Measurements from ENCODE around the gene GLI1. TPM values are rescaled to one million over a fixed set of nuclear protein-coding genes. Genes with fewer than 3 reads are reported as not detected.
A peak's percentile ranks its signal among the peaks of the same experiment; 100 is the strongest.
"Not testable (repeated sequence)": the region's sequence is repeated elsewhere in the genome, so short reads cannot be mapped to it uniquely, and the experiment has no call there.

GLI1 gene
- 5.2 TPM for total RNA-seq

DNA sequence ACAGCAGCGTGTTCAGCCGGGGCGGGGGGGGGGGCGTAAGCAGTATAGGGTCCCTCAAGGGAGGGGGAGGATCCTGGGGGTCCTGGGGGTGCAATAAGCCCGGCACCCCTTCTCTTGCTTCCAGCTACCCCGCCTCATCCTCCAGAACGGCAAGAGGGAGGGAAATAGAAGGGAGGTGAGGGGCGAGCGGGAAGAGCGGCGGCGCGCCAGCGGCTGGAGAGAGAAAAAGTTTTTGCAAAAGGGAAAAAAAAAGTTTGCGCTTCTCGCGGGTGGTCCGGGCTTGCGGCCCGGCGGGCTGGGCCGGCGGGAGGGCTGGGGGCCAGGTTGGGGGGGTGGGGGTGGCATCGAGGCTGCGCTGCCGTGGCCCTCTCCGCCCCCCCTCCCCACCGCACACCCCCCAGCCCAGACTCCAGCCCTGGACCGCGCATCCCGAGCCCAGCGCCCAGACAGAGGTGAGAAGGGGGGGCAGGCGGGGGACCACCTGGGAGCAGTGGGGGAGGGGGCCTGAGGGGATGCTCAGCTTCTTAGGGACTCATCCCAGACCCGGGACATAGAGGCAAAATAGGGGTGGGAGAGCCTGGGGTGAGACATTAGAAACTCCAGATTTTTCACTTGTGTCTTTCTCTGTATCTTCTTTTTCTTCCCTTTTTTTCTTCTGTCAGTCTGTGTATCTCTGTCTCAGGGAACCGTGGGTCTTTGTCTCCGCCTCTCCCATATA is at the start of gene GLI1:
Gene GLI1 (plus strand): TSS at position 36 of the 718 bp plus-strand sequence. CDS start 3,907 bp downstream, outside the sequence.
- Histone ChIP-seq H3K4me3 (ENCODE audit: low read length in 3 of 3) (peak within 1 kb of the TSS; percentile 91 to 92 (median 92)), H3K9me3 (ENCODE audit: control insufficient read depth in 3 of 3, low read length in 3 of 3) (no peaks in the 10 kb centered on the region), H3K27ac (ENCODE audit: low read depth, low read length) (peak within 1 kb of the TSS; percentile 34), H3K9ac (ENCODE audit: low read depth in 1 of 3, low read length in 3 of 3) (peak within 1 kb of the TSS; percentile 75 to 84 (median 79)), H3K27me3 (ENCODE audit: control insufficient read depth in 3 of 3, insufficient read depth in 3 of 3, low read length in 3 of 3) (peaks cover 6 to 16% (median 10%) of the 10 kb centered on the region in 3 donors), H3K4me1 (ENCODE audit: control insufficient read depth in 3 of 3, insufficient read depth in 3 of 3, low read length in 3 of 3) (peaks cover 43 to 54% (median 49%) of the 10 kb centered on the region in 3 donors), H3K36me3 (ENCODE audit: control insufficient read depth in 3 of 3, insufficient read depth in 3 of 3, low read length in 3 of 3) (no peaks in the 10 kb centered on the region)

- no peak overlapping the region for H3K9ac ChIP-seq (ENCODE audit: low read depth in 1 of 3, low read length in 3 of 3)
- H3K4me3 ChIP-seq (ENCODE audit: low read length in 3 of 3), result no peak overlapping the region
- peaks cover 0 to 3% (median under 1%) of the 10 kb centered on the region in 3 donors for H3K4me1 ChIP-seq (ENCODE audit: control insufficient read depth in 3 of 3, insufficient read depth in 3 of 3, low read length in 3 of 3)
- H3K27me3 ChIP-seq (ENCODE audit: control insufficient read depth in 3 of 3, insufficient read depth in 3 of 3, low read length in 3 of 3), result no peaks in the 10 kb centered on the region
- H3K9me3 ChIP-seq (ENCODE audit: control insufficient read depth in 3 of 3, low read length in 3 of 3), result no peaks in the 10 kb centered on the region
- no peak overlapping the region for H3K27ac ChIP-seq (ENCODE audit: low read depth, low read length)
- H3K36me3 ChIP-seq (ENCODE audit: control insufficient read depth in 3 of 3, insufficient read depth in 3 of 3, low read length in 3 of 3), result peaks cover 0 to 1% (median 0%) of the 10 kb centered on the region in 3 donors
These were observed 49.1 kb upstream of the GLI1 start for GRCh38 chr12:57410534-57410933.

- not testable (repeated sequence) for H3K27ac ChIP-seq (ENCODE audit: low read depth, low read length); H3K4me1 ChIP-seq (ENCODE audit: control insufficient read depth in 3 of 3, insufficient read depth in 3 of 3, low read length in 3 of 3); H3K9me3 ChIP-seq (ENCODE audit: control insufficient read depth in 3 of 3, low read length in 3 of 3); H3K4me3 ChIP-seq (ENCODE audit: low read length in 3 of 3); H3K9ac ChIP-seq (ENCODE audit: low read depth in 1 of 3, low read length in 3 of 3); H3K27me3 ChIP-seq (ENCODE audit: control insufficient read depth in 3 of 3, insufficient read depth in 3 of 3, low read length in 3 of 3); H3K36me3 ChIP-seq (ENCODE audit: control insufficient read depth in 3 of 3, insufficient read depth in 3 of 3, low read length in 3 of 3)
These were observed 45.4 kb upstream of the GLI1 start for GRCh38 chr12:57414160-57414559.

- Histone ChIP-seq H3K27me3 (ENCODE audit: control insufficient read depth in 3 of 3, insufficient read depth in 3 of 3, low read length in 3 of 3) (no peaks in the 10 kb centered on the region), H3K27ac (ENCODE audit: low read depth, low read length) (no peak overlapping the region), H3K4me1 (ENCODE audit: control insufficient read depth in 3 of 3, insufficient read depth in 3 of 3, low read length in 3 of 3) (peaks cover 2 to 5% (median 3%) of the 10 kb centered on the region in 3 donors), H3K36me3 (ENCODE audit: control insufficient read depth in 3 of 3, insufficient read depth in 3 of 3, low read length in 3 of 3) (peaks cover 0 to 1% (median 0%) of the 10 kb centered on the region in 3 donors), H3K9ac (ENCODE audit: low read depth in 1 of 3, low read length in 3 of 3) (no peak overlapping the region), H3K9me3 (ENCODE audit: control insufficient read depth in 3 of 3, low read length in 3 of 3) (no peaks in the 10 kb centered on the region), H3K4me3 (ENCODE audit: low read length in 3 of 3) (no peak overlapping the region)
These were observed 44.5 kb upstream of the GLI1 start for GRCh38 chr12:57415088-57415487.

GRCh38 chr12:57416039-57416996 is 43.3 kb upstream of the GLI1 start:
- Histone ChIP-seq H3K27ac (ENCODE audit: low read depth, low read length) (no peak overlapping the region), H3K27me3 (ENCODE audit: control insufficient read depth in 3 of 3, insufficient read depth in 3 of 3, low read length in 3 of 3) (no peaks in the 10 kb centered on the region), H3K9me3 (ENCODE audit: control insufficient read depth in 3 of 3, low read length in 3 of 3) (no peaks in the 10 kb centered on the region), H3K4me1 (ENCODE audit: control insufficient read depth in 3 of 3, insufficient read depth in 3 of 3, low read length in 3 of 3) (peaks cover 2 to 10% (median 3%) of the 10 kb centered on the region in 3 donors), H3K9ac (ENCODE audit: low read depth in 1 of 3, low read length in 3 of 3) (no peak overlapping the region), H3K4me3 (ENCODE audit: low read length in 3 of 3) (no peak overlapping the region), H3K36me3 (ENCODE audit: control insufficient read depth in 3 of 3, insufficient read depth in 3 of 3, low read length in 3 of 3) (no peaks in the 10 kb centered on the region)

- Histone ChIP-seq H3K9me3 (ENCODE audit: control insufficient read depth in 3 of 3, low read length in 3 of 3) (no peaks in the 10 kb centered on the region), H3K27ac (ENCODE audit: low read depth, low read length) (no peak overlapping the region), H3K36me3 (ENCODE audit: control insufficient read depth in 3 of 3, insufficient read depth in 3 of 3, low read length in 3 of 3) (peaks cover 0 to 10% (median 0%) of the 10 kb centered on the region in 3 donors), H3K4me1 (ENCODE audit: control insufficient read depth in 3 of 3, insufficient read depth in 3 of 3, low read length in 3 of 3) (peaks cover 2 to 10% (median 3%) of the 10 kb centered on the region in 3 donors), H3K27me3 (ENCODE audit: control insufficient read depth in 3 of 3, insufficient read depth in 3 of 3, low read length in 3 of 3) (no peaks in the 10 kb centered on the region), H3K9ac (ENCODE audit: low read depth in 1 of 3, low read length in 3 of 3) (no peak overlapping the region), H3K4me3 (ENCODE audit: low read length in 3 of 3) (no peak overlapping the region)
These were observed 41.3 kb upstream of the GLI1 start for GRCh38 chr12:57418255-57418654.

GRCh38 chr12:57419495-57419894 is 40.1 kb upstream of the GLI1 start:
- Histone ChIP-seq H3K27me3 (ENCODE audit: control insufficient read depth in 3 of 3, insufficient read depth in 3 of 3, low read length in 3 of 3) (no peaks in the 10 kb centered on the region), H3K4me3 (ENCODE audit: low read length in 3 of 3) (no peak overlapping the region), H3K36me3 (ENCODE audit: control insufficient read depth in 3 of 3, insufficient read depth in 3 of 3, low read length in 3 of 3) (peaks cover 0 to 10% (median 0%) of the 10 kb centered on the region in 3 donors), H3K27ac (ENCODE audit: low read depth, low read length) (no peak overlapping the region), H3K9me3 (ENCODE audit: control insufficient read depth in 3 of 3, low read length in 3 of 3) (no peaks in the 10 kb centered on the region), H3K4me1 (ENCODE audit: control insufficient read depth in 3 of 3, insufficient read depth in 3 of 3, low read length in 3 of 3) (peaks cover 2 to 10% (median 3%) of the 10 kb centered on the region in 3 donors), H3K9ac (ENCODE audit: low read depth in 1 of 3, low read length in 3 of 3) (no peak overlapping the region)

- no peak overlapping the region for H3K9ac ChIP-seq (ENCODE audit: low read depth in 1 of 3, low read length in 3 of 3)
- no peak overlapping the region for H3K4me3 ChIP-seq (ENCODE audit: low read length in 3 of 3)
- H3K36me3 ChIP-seq (ENCODE audit: control insufficient read depth in 3 of 3, insufficient read depth in 3 of 3, low read length in 3 of 3), result peaks cover 0 to 10% (median under 1%) of the 10 kb centered on the region in 3 donors
- H3K9me3 ChIP-seq (ENCODE audit: control insufficient read depth in 3 of 3, low read length in 3 of 3), result no peaks in the 10 kb centered on the region
- no peaks in the 10 kb centered on the region for H3K27me3 ChIP-seq (ENCODE audit: control insufficient read depth in 3 of 3, insufficient read depth in 3 of 3, low read length in 3 of 3)
- H3K4me1 ChIP-seq (ENCODE audit: control insufficient read depth in 3 of 3, insufficient read depth in 3 of 3, low read length in 3 of 3), result peaks cover under 1 to 10% (median 2%) of the 10 kb centered on the region in 3 donors
- H3K27ac ChIP-seq (ENCODE audit: low read depth, low read length), result no peak overlapping the region
These were observed 39.1 kb upstream of the GLI1 start for GRCh38 chr12:57420482-57420881.

DNA sequence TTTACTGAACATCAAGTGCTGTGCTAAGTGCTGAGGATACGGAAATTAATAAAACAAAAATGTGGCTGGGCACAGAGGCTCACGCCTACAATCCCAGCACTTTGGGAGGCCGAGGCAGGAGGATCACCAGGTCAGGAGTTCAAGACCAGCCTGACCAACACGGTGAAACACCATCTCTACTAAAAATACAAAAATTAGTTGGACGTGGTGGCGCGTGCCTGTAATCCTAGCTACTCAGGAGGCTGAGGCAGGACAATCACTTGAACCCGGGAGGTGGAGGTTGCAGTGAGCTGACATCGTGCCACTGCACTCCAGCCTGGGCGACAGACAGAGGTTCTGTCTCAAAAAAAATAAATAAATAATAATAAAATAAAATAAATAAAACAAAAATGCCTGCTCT is 32.6 kb upstream of the GLI1 start:
- H3K4me3 ChIP-seq (ENCODE audit: low read length in 3 of 3); H3K36me3 ChIP-seq (ENCODE audit: control insufficient read depth in 3 of 3, insufficient read depth in 3 of 3, low read length in 3 of 3); H3K27ac ChIP-seq (ENCODE audit: low read depth, low read length); H3K4me1 ChIP-seq (ENCODE audit: control insufficient read depth in 3 of 3, insufficient read depth in 3 of 3, low read length in 3 of 3); H3K9ac ChIP-seq (ENCODE audit: low read depth in 1 of 3, low read length in 3 of 3); H3K9me3 ChIP-seq (ENCODE audit: control insufficient read depth in 3 of 3, low read length in 3 of 3); H3K27me3 ChIP-seq (ENCODE audit: control insufficient read depth in 3 of 3, insufficient read depth in 3 of 3, low read length in 3 of 3): not testable (repeated sequence)

Measured in skeletal muscle tissue (tissue), 4 donors.